Measurements from ENCODE around the gene CNOT2. TPM values are rescaled to one million over a fixed set of nuclear protein-coding genes. Genes with fewer than 3 reads are reported as not detected.

The CNOT2 gene
- total RNA-seq, 1 experiment from 2014 or later, result 49.3 TPM

DNA sequence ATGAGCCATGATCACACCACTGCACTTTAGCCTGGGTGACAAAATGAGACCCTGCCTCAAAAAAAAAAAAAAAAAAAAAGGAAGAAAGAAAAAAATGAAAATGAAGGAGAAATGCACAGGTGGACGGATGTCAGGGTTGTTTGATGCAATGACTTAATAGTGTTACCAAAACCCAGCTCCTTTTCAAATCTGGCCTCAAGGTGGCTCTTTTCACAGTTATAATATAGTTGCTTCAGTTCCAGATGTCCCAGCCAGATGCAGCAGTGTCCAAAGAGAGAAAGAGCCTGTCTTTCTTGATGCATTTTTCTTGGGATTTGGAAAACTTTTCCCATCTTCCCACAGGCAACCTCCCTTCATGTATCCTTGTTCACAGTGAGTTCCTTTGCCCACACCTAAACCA lies 159.4 kb downstream of the CNOT2 start:
- Histone ChIP-seq H3K4me3 (ENCODE audit: low read depth in 2 of 2, low read length in 2 of 2) (no peak overlapping the region), H3K27ac (ENCODE audit: low read length) (no peak overlapping the region), H3K36me3 (ENCODE audit: control insufficient read depth, insufficient read depth, low read length) (no peaks in the 10 kb centered on the region), H3K27me3 (ENCODE audit: control insufficient read depth, insufficient read depth, low read length) (no peaks in the 10 kb centered on the region), H3K4me1 (ENCODE audit: control insufficient read depth, insufficient read depth, low read length) (no peaks in the 10 kb centered on the region), H3K9me3 (ENCODE audit: control insufficient read depth, insufficient read depth, low read depth, low read length) (no peaks in the 10 kb centered on the region)
- DNase-seq (ENCODE audit: low read depth, low spot score), result no peak
- TF ChIP-seq, protein P1, sequence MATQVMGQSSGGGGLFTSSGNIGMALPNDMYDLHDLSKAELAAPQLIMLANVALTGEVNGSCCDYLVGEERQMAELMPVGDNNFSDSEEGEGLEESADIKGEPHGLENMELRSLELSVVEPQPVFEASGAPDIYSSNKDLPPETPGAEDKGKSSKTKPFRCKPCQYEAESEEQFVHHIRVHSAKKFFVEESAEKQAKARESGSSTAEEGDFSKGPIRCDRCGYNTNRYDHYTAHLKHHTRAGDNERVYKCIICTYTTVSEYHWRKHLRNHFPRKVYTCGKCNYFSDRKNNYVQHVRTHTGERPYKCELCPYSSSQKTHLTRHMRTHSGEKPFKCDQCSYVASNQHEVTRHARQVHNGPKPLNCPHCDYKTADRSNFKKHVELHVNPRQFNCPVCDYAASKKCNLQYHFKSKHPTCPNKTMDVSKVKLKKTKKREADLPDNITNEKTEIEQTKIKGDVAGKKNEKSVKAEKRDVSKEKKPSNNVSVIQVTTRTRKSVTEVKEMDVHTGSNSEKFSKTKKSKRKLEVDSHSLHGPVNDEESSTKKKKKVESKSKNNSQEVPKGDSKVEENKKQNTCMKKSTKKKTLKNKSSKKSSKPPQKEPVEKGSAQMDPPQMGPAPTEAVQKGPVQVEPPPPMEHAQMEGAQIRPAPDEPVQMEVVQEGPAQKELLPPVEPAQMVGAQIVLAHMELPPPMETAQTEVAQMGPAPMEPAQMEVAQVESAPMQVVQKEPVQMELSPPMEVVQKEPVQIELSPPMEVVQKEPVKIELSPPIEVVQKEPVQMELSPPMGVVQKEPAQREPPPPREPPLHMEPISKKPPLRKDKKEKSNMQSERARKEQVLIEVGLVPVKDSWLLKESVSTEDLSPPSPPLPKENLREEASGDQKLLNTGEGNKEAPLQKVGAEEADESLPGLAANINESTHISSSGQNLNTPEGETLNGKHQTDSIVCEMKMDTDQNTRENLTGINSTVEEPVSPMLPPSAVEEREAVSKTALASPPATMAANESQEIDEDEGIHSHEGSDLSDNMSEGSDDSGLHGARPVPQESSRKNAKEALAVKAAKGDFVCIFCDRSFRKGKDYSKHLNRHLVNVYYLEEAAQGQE (IDR thresholded peaks at IDR 0.05; ENCODE audit: insufficient read depth in 1 of 2, low read depth in 2 of 2, low read length in 1 of 2), result no peak
- TF ChIP-seq, protein P2, sequence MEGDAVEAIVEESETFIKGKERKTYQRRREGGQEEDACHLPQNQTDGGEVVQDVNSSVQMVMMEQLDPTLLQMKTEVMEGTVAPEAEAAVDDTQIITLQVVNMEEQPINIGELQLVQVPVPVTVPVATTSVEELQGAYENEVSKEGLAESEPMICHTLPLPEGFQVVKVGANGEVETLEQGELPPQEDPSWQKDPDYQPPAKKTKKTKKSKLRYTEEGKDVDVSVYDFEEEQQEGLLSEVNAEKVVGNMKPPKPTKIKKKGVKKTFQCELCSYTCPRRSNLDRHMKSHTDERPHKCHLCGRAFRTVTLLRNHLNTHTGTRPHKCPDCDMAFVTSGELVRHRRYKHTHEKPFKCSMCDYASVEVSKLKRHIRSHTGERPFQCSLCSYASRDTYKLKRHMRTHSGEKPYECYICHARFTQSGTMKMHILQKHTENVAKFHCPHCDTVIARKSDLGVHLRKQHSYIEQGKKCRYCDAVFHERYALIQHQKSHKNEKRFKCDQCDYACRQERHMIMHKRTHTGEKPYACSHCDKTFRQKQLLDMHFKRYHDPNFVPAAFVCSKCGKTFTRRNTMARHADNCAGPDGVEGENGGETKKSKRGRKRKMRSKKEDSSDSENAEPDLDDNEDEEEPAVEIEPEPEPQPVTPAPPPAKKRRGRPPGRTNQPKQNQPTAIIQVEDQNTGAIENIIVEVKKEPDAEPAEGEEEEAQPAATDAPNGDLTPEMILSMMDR (IDR thresholded peaks at IDR 0.05), result no peak
- no peak for TF ChIP-seq SIN3A (IDR thresholded peaks at IDR 0.05; ENCODE audit: borderline replicate concordance, insufficient read depth, low read depth, low read length)
- no peak for TF ChIP-seq POLR2AphosphoS5 (IDR thresholded peaks at IDR 0.05; ENCODE audit: low read depth, low read length)
- TF ChIP-seq TCF7L2 (IDR thresholded peaks at IDR 0.05; ENCODE audit: low read depth, low read length), result no peak
- ATAC-seq, result no peak
- intact Hi-C loops (cut with micrococcal nuclease; ENCODE audit: unreplicated experiment) (no loop called here), in situ Hi-C loops (cut with HindIII; ENCODE audit: low pct_unique_long_range_greater_than_20kb, low sequenced_read_pairs) (no loop called here)
- BruUV-seq (replicated peaks), result no TSS peak
- ChIA-PET POLR2A (no interaction called here), CTCF (interaction anchor here (0.7 kb wide), 2 partner anchors 179 to 502 kb away, joined by 10 read pairs; no protein-coding TSS in a partner anchor)

DNA sequence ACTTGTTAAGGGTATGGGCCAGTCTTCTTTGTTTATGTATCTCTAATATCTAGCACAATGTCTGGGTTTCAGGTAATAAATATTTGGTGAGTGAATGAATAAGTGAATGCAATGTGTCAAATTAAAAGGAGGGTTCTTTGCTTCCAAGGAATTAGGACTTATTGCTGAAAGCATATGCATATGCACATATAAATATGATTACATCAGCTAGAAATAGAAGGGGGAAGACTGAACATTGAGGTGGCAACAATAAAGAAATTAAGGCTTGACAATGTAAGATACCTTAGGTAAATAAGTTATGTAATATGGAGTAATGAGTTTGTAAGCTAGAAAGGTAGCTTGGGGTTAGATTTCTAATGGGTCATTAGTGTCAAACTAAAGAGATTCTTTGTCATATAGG lies 160.6 kb downstream of the CNOT2 start:
- TF ChIP-seq, protein P2 (IDR thresholded peaks at IDR 0.05), result no peak
- TF ChIP-seq POLR2AphosphoS5 (IDR thresholded peaks at IDR 0.05; ENCODE audit: low read depth, low read length) (no peak), SIN3A (IDR thresholded peaks at IDR 0.05; ENCODE audit: borderline replicate concordance, insufficient read depth, low read depth, low read length) (no peak), TCF7L2 (IDR thresholded peaks at IDR 0.05; ENCODE audit: low read depth, low read length) (no peak)
- TF ChIP-seq, protein P1 (IDR thresholded peaks at IDR 0.05; ENCODE audit: insufficient read depth in 1 of 2, low read depth in 2 of 2, low read length in 1 of 2), result no peak
- no peaks in the 10 kb centered on the region; the same call in 1 of the 2 replicates for H3K27me3 ChIP-seq (ENCODE audit: control insufficient read depth, insufficient read depth, low read length)
- in situ Hi-C loops (cut with HindIII; ENCODE audit: low pct_unique_long_range_greater_than_20kb, low sequenced_read_pairs), result no loop called here
- no TSS peak for BruUV-seq (replicated peaks)
- no peak overlapping the region for H3K27ac ChIP-seq (ENCODE audit: low read length)
- ATAC-seq (no peak), DNase-seq (ENCODE audit: low read depth, low spot score) (no peak)
- CTCF ChIA-PET, result no interaction called here
- H3K4me3 ChIP-seq (ENCODE audit: low read depth in 2 of 2, low read length in 2 of 2), result no peak overlapping the region
- H3K9me3 ChIP-seq (ENCODE audit: control insufficient read depth, insufficient read depth, low read depth, low read length), result no peaks in the 10 kb centered on the region
- H3K36me3 ChIP-seq (ENCODE audit: control insufficient read depth, insufficient read depth, low read length), result no peaks in the 10 kb centered on the region
- H3K4me1 ChIP-seq (ENCODE audit: control insufficient read depth, insufficient read depth, low read length), result no peaks in the 10 kb centered on the region
- POLR2A ChIA-PET, result no interaction called here
- intact Hi-C loops (cut with micrococcal nuclease; ENCODE audit: unreplicated experiment), result no loop called here

Other genes with a start within 250 kb of the CNOT2 start
- gene KCNMB4, start 122.9 kb downstream of the CNOT2 start, total RNA-seq (2021; ENCODE audit: unreplicated experiment), result 0.13 TPM